C4-2B (cell line): Measurements from ENCODE around the gene BICRA.
"Not testable (repeated sequence)": the region's sequence is repeated elsewhere in the genome, so short reads cannot be mapped to it uniquely, and the experiment has no call there.

Source experiments
- H3K27ac ChIP-seq: fragments of 450-650 bp; 2 replicates; pipeline ENCODE4 v1.5.1; 2017
- CTCF ChIP-seq: fragments of 450-650 bp; conservative IDR thresholded peaks from 2 replicates; pipeline ENCODE4 v1.5.1; 2017; ENCODE audit warnings: mild to moderate bottlenecking
- ZFX ChIP-seq: fragments of 450-650 bp; IDR thresholded peaks from 2 replicates; pipeline ENCODE4 v1.6.1; 2017

Gene BICRA

GRCh38 chr19:47704024-47704423 is 95.1 kb downstream of the BICRA start:
- TF ChIP-seq ZFX: no peak
- no peak for TF ChIP-seq CTCF
- no peak overlapping the region for H3K27ac ChIP-seq

- TF ChIP-seq CTCF: no peak
- no peak for TF ChIP-seq ZFX
- no peak overlapping the region for H3K27ac ChIP-seq
These were observed 95.7 kb downstream of the BICRA start for GRCh38 chr19:47704656-47705055.

- no peak overlapping the region for H3K27ac ChIP-seq
- no peak for TF ChIP-seq ZFX
- peak; percentile 77 for TF ChIP-seq CTCF
These were observed 98.4 kb downstream of the BICRA start for GRCh38 chr19:47707135-47707925.

- H3K27ac ChIP-seq: no peak overlapping the region
- no peak for TF ChIP-seq CTCF
These were observed 102.8 kb downstream of the BICRA start for GRCh38 chr19:47711652-47712242.

GRCh38 chr19:47713046-47714021 is 104.4 kb downstream of the BICRA start, which contains the start of gene EHD2:
Gene EHD2 (plus strand): TSS chr19:47713422. CDS start chr19:47716613, 3,191 bp downstream.
- H3K27ac ChIP-seq: no peak within 1 kb of the TSS
- peak; percentile 39 for TF ChIP-seq CTCF
- TF ChIP-seq ZFX: no peak

GRCh38 chr19:47714339-47714738 is 105.4 kb downstream of the BICRA start:
- TF ChIP-seq CTCF (no peak), ZFX (no peak)
- no peak overlapping the region for H3K27ac ChIP-seq

- not testable (repeated sequence) for H3K27ac ChIP-seq
These were observed 105.9 kb downstream of the BICRA start for GRCh38 chr19:47714855-47715254.
